KOPT-K1 (cell line): ENCODE data around the gene PRR23E.

Experiments used
- H3K27ac ChIP-seq: fragments of 200-600 bp; sonication (generic); 2 replicates; pipeline ENCODE4 v1.5.1; 2016; ENCODE audit warnings: antibody characterized with exemption, mild to moderate bottlenecking, low read depth, low read length; ENCODE audit not compliant: poor library complexity, severe bottlenecking
- H3K36me3 ChIP-seq: fragments of 200-600 bp; sonication (generic); 2 replicates; pipeline ENCODE4 v1.5.1; 2017; ENCODE audit warnings: antibody characterized with exemption, mild to moderate bottlenecking, low read length, moderate library complexity; ENCODE audit not compliant: insufficient read depth
- H3K9me3 ChIP-seq: fragments of 200-600 bp; sonication (generic); 2 replicates; pipeline ENCODE4 v1.5.1; 2017; ENCODE audit warnings: antibody characterized with exemption, low read length, mild to moderate bottlenecking; ENCODE audit not compliant: insufficient read depth, poor library complexity, severe bottlenecking

The PRR23E gene

GRCh38 chr3:127158614-127159229 lies 34.2 kb upstream of the PRR23E start:
- H3K36me3 ChIP-seq = no peaks in the 10 kb centered on the region
- no peaks in the 10 kb centered on the region for H3K9me3 ChIP-seq

GRCh38 chr3:127159543-127159942 lies 33.4 kb upstream of the PRR23E start:
- no peaks in the 10 kb centered on the region for H3K36me3 ChIP-seq
- no peak overlapping the region for H3K27ac ChIP-seq
- H3K9me3 ChIP-seq = no peaks in the 10 kb centered on the region

More at GRCh38 chr3:127158614-127159229, 34.2 kb upstream of the PRR23E start:
- no peak overlapping the region for H3K27ac ChIP-seq

- no peaks in the 10 kb centered on the region for H3K36me3 ChIP-seq
- H3K27ac ChIP-seq = no peak overlapping the region
Observed at GRCh38 chr3:127161236-127161635, 31.7 kb upstream of the PRR23E start.

GRCh38 chr3:127161973-127162579 lies 30.9 kb upstream of the PRR23E start:
- H3K9me3 ChIP-seq = no peaks in the 10 kb centered on the region
- H3K27ac ChIP-seq = no peak overlapping the region
- no peaks in the 10 kb centered on the region for H3K36me3 ChIP-seq

More at GRCh38 chr3:127161236-127161635, 31.7 kb upstream of the PRR23E start:
- no peaks in the 10 kb centered on the region for H3K9me3 ChIP-seq

- no peaks in the 10 kb centered on the region for H3K9me3 ChIP-seq
- H3K27ac ChIP-seq = no peak overlapping the region
- H3K36me3 ChIP-seq = no peaks in the 10 kb centered on the region
Observed at GRCh38 chr3:127162947-127163645, 29.8 kb upstream of the PRR23E start.

GRCh38 chr3:127164615-127165014 lies 28.3 kb upstream of the PRR23E start:
- Histone ChIP-seq H3K9me3 (no peaks in the 10 kb centered on the region), H3K27ac (no peak overlapping the region), H3K36me3 (no peaks in the 10 kb centered on the region)

GRCh38 chr3:127165036-127165435 lies 27.9 kb upstream of the PRR23E start:
- Histone ChIP-seq H3K27ac (no peak overlapping the region), H3K9me3 (no peaks in the 10 kb centered on the region)

GRCh38 chr3:127165694-127166485 lies 27.0 kb upstream of the PRR23E start:
- no peaks in the 10 kb centered on the region for H3K36me3 ChIP-seq
- H3K27ac ChIP-seq = no peak overlapping the region
- no peaks in the 10 kb centered on the region for H3K9me3 ChIP-seq

More at GRCh38 chr3:127165036-127165435, 27.9 kb upstream of the PRR23E start:
- no peaks in the 10 kb centered on the region for H3K36me3 ChIP-seq

GRCh38 chr3:127166501-127167065 lies 26.3 kb upstream of the PRR23E start:
- H3K9me3 ChIP-seq = no peaks in the 10 kb centered on the region
- no peak overlapping the region for H3K27ac ChIP-seq

GRCh38 chr3:127167315-127168043 lies 25.5 kb upstream of the PRR23E start:
- H3K9me3 ChIP-seq = no peaks in the 10 kb centered on the region
- H3K36me3 ChIP-seq = no peaks in the 10 kb centered on the region
- H3K27ac ChIP-seq = no peak overlapping the region

More at GRCh38 chr3:127166501-127167065, 26.3 kb upstream of the PRR23E start:
- H3K36me3 ChIP-seq = no peaks in the 10 kb centered on the region

GRCh38 chr3:127168271-127168670 lies 24.7 kb upstream of the PRR23E start:
- H3K9me3 ChIP-seq = no peaks in the 10 kb centered on the region
- H3K36me3 ChIP-seq = no peaks in the 10 kb centered on the region
- H3K27ac ChIP-seq = no peak overlapping the region

- no peaks in the 10 kb centered on the region for H3K36me3 ChIP-seq
- H3K9me3 ChIP-seq = no peaks in the 10 kb centered on the region
- H3K27ac ChIP-seq = no peak overlapping the region
Observed at GRCh38 chr3:127170814-127171213, 22.1 kb upstream of the PRR23E start.

GRCh38 chr3:127171320-127171719 lies 21.6 kb upstream of the PRR23E start:
- Histone ChIP-seq H3K27ac (no peak overlapping the region), H3K36me3 (no peaks in the 10 kb centered on the region), H3K9me3 (no peaks in the 10 kb centered on the region)

- Histone ChIP-seq H3K36me3 (no peaks in the 10 kb centered on the region), H3K27ac (no peak overlapping the region), H3K9me3 (no peaks in the 10 kb centered on the region)
Observed at GRCh38 chr3:127171721-127172120, 21.2 kb upstream of the PRR23E start.
